Stimulated activated CD8-positive, alpha-beta memory T cell treated with anti-CD3 and anti-CD28 coated beads, Interleukin-12 subunit alpha, Interleukin-12 subunit beta, amount 100 ng/mL, for 1 hour (primary cell): ENCODE measurements around the gene PNMA6F.
"Not testable (repeated sequence)": the region's sequence is repeated elsewhere in the genome, so short reads cannot be mapped to it uniquely, and the experiment has no call there.

ENCODE experiments used
- DNase-seq: peaks from one replicate; pipeline ENCODE4 v3.0.0-alpha.2; 2020; ENCODE audit warnings: low read depth

The PNMA6F gene

DNA sequence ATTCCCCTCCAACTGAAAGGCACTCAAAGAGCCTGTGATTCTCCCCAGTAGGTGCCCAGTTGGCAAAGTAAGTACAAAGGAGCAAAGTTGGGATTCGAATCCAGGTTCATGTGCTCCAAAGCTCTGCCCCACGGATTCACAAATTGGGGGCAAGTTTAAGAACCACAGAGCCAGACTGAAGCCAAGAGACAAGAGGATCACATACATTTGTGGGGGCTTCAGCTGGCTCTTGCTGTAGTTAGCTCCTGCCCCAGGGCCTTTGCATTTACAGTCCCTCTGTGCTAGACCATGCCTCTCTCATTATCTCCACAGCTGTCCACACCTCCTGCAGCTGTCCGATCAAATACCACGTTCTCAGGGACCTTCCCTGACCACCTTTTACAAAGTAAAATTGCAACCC lies 18.8 kb downstream of the PNMA6F start:
- no peak for DNase-seq

GRCh38 chrX:153301746-153302145 lies 19.8 kb downstream of the PNMA6F start:
- no peak for DNase-seq

GRCh38 chrX:153299855-153300254 lies 21.7 kb downstream of the PNMA6F start:
- DNase-seq, result no peak

- DNase-seq, result no peak
Observed at GRCh38 chrX:153297376-153297775, 24.2 kb downstream of the PNMA6F start.

GRCh38 chrX:153293485-153294071 lies 28.0 kb downstream of the PNMA6F start:
- DNase-seq, result not testable (repeated sequence)

DNA sequence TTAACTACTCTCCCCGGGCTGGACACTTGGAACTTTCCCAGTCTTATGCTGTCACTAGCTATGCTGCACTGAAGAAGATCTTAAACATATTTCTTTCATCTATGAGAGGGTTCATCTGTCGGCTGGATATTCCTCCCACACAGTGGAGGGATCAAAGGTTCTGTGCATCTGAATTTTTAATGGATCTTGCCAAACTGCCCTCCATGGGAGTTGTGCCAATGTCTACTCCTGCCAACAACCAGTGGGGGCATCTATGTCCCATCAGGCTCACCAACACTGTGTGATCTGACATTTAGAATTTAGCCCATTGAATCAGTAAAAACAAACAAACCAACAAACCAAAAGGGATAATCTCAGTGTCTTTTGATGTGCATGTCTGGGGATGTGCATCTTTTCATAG lies 32.8 kb downstream of the PNMA6F start:
- not testable (repeated sequence) for DNase-seq

GRCh38 chrX:153285678-153286077 lies 35.9 kb downstream of the PNMA6F start:
- DNase-seq, result not testable (repeated sequence)

DNA sequence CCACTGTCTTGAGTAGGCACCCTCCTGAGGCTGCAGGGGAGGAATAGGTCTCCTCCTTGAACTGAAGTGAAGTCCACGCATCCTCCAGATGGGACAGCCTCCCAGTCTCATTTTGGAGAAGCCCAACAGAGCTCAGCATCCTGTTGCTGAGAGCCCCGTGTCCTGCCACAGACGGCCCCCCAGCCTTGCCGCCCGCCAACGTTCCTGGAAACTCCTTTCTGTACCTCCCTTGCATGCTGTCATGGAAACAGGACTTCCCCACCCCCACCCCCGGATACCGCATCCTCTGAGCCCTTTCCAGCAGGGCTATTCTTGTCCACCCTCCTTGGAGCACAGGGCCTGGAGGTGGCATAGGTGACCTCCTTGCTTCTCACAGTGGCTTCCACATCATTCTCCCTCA lies 37.6 kb downstream of the PNMA6F start:
- not testable (repeated sequence) for DNase-seq

DNA sequence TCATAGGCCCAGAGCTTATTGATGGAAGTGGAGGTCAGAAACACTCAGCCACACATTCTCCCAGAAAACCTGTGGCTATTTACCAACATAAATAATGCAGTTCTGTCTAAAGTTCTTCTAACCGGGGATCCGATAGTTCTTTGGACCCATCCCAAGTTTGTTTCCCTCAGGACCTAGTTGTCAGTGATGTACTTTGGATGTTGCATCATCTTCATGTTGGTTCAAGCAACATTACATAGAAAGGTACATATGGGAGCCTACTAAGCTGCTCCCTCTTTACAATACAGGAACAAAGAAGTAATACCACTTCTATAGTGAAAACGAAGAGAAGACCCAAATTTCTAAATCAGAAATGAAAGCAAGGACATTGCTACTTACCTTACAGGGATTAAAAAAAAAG lies 39.8 kb downstream of the PNMA6F start:
- DNase-seq, result not testable (repeated sequence)

- DNase-seq, result not testable (repeated sequence)
Observed at GRCh38 chrX:153279304-153279703, 42.3 kb downstream of the PNMA6F start.

GRCh38 chrX:153276049-153276448 lies 45.5 kb downstream of the PNMA6F start:
- DNase-seq, result not testable (repeated sequence)

- DNase-seq, result not testable (repeated sequence)
Observed at GRCh38 chrX:153275418-153275817, 46.1 kb downstream of the PNMA6F start.

DNA sequence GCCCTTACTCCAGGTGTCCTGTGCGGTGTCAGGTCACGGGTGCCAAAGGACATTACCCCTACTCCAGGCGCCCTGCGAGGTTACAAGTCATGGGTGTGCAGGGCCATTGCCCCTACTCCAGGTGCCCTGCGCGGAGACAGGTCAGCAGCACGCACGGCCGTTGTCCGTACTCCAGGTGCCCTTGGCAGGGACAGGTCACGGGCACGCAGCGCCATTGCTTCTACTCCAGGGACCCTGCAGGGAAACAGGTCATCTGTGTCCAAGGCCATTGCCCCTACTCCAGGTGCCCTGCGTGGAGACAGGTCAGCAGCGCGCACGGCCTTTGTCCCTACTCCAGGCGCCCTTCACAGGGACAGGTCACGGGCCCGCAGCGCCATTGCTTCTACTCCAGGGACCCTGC lies 49.0 kb downstream of the PNMA6F start:
- DNase-seq, result not testable (repeated sequence)

DNA sequence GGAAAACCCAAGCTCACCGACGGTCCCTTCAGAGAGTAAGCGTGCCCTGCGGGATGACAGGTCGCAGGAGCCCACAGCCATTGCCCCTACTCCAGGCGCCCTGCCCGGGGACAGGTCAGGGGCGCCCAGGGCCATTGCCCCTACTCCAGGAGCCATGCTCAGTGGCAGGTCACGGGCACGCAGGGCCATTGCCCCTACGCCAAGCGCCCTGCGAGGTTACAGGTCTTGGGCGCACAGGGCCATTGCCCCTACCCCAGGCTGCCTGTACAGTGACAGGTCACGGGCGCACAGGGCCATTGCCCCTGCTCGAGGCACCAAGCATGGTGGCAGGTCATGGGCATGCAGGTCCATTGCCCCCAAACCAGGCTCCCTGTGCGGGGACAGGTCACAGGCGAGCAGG lies 49.5 kb downstream of the PNMA6F start:
- DNase-seq, result not testable (repeated sequence)
